Measurements from ENCODE around the gene AGAP3.

DNA sequence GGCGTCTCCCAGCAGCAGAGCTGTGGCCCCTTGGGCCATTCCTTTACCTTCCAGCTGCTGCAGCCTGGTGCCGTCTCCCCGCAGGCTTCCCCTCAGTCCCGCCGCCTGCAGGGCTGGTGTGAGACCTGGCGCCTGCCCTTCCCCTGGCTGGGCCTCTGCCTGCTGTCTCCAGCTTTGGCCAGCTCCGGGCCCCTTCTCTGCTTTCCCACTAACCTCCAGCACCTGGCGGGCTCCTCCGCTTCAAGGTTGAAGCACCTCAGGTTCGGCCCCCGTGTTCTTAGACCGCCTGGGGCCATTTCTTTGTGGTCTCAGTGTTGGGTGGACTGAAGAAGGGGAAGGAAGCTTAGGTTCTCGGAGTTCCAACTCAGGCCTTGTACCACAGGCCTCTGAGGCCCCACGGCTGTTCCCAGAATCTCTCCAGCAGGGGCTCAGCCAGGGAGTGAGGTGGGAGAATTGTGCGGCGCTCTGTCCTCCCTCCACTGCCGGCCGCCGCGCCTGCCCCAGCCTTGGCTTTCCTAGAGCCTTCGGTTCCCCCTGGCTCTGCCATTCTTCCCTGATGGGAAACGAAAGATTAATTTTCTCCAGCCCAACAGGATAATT, 50.9 kb downstream of the AGAP3 start:
- no peak for TF ChIP-seq CTCF (IDR thresholded peaks at IDR 0.05)
- TF ChIP-seq SIN3A (IDR thresholded peaks at IDR 0.05; ENCODE audit: borderline replicate concordance, insufficient read depth, low read depth, low read length) = no peak
- TF ChIP-seq POLR2AphosphoS5 (IDR thresholded peaks at IDR 0.05; ENCODE audit: low read depth, low read length) = no peak
- TF ChIP-seq REST (IDR thresholded peaks at IDR 0.05; ENCODE audit: insufficient read depth in 1 of 2, low read depth in 2 of 2, low read length in 1 of 2) = no peak

Data from Panc1 (cell line).